ENCODE results near the gene IQGAP1.

DNA sequence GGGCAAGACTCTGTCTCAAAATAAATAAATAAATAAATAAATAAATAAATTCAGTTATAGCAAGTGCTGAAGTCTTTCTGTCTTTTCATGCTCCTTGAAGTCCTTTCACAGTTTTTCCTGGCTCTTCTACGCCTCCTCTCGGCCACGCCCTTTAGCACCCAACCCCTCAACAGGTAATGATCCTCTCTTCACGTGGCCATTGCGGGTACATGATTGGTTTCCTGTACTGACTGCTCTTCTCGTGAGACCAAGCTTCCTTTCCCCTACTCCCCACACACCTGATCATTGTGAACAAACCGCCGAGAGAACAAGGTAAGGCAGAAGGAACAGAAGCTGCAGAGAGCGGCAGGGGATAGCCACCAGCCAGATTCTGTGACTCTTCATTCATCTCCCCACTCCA is 38.2 kb upstream of the IQGAP1 start:
- TF ChIP-seq, protein P1, sequence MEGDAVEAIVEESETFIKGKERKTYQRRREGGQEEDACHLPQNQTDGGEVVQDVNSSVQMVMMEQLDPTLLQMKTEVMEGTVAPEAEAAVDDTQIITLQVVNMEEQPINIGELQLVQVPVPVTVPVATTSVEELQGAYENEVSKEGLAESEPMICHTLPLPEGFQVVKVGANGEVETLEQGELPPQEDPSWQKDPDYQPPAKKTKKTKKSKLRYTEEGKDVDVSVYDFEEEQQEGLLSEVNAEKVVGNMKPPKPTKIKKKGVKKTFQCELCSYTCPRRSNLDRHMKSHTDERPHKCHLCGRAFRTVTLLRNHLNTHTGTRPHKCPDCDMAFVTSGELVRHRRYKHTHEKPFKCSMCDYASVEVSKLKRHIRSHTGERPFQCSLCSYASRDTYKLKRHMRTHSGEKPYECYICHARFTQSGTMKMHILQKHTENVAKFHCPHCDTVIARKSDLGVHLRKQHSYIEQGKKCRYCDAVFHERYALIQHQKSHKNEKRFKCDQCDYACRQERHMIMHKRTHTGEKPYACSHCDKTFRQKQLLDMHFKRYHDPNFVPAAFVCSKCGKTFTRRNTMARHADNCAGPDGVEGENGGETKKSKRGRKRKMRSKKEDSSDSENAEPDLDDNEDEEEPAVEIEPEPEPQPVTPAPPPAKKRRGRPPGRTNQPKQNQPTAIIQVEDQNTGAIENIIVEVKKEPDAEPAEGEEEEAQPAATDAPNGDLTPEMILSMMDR (IDR thresholded peaks at IDR 0.05) = no peak
- TF ChIP-seq POLR2AphosphoS5 (IDR thresholded peaks at IDR 0.05) (no peak), EP300 (IDR thresholded peaks at IDR 0.05) (no peak)
